ENCODE measurements around the gene PRKCA.
"Not testable (repeated sequence)": the region's sequence is repeated elsewhere in the genome, so short reads cannot be mapped to it uniquely, and the experiment has no call there.

The PRKCA gene

GRCh38 chr17:66485309-66485947, 183.0 kb downstream of the PRKCA start:
- DNase-seq (ENCODE audit: low read depth, low spot score): no peak

GRCh38 chr17:66487121-66487520, 184.7 kb downstream of the PRKCA start:
- DNase-seq (ENCODE audit: low read depth, low spot score): no peak

- no peak for DNase-seq (ENCODE audit: low read depth, low spot score)
These were observed 185.6 kb downstream of the PRKCA start for GRCh38 chr17:66487981-66488468.

GRCh38 chr17:66488864-66489263, 186.5 kb downstream of the PRKCA start:
- no peak for DNase-seq (ENCODE audit: low read depth, low spot score)

- not testable (repeated sequence) for DNase-seq (ENCODE audit: low read depth, low spot score)
These were observed 187.2 kb downstream of the PRKCA start for GRCh38 chr17:66489576-66489975.

- no peak for DNase-seq (ENCODE audit: low read depth, low spot score)
These were observed 188.8 kb downstream of the PRKCA start for GRCh38 chr17:66491213-66491612.

- no peak for DNase-seq (ENCODE audit: low read depth, low spot score)
These were observed 189.3 kb downstream of the PRKCA start for GRCh38 chr17:66491665-66492064.

- DNase-seq (ENCODE audit: low read depth, low spot score): no peak
These were observed 189.7 kb downstream of the PRKCA start for GRCh38 chr17:66492080-66492479.

GRCh38 chr17:66492561-66493005, 190.2 kb downstream of the PRKCA start:
- no peak for DNase-seq (ENCODE audit: low read depth, low spot score)

- no peak for DNase-seq (ENCODE audit: low read depth, low spot score)
These were observed 191.0 kb downstream of the PRKCA start for GRCh38 chr17:66493283-66494019.

- DNase-seq (ENCODE audit: low read depth, low spot score): no peak
These were observed 191.8 kb downstream of the PRKCA start for GRCh38 chr17:66494023-66494803.

- no peak for DNase-seq (ENCODE audit: low read depth, low spot score)
These were observed 192.6 kb downstream of the PRKCA start for GRCh38 chr17:66495035-66495434.

- no peak for DNase-seq (ENCODE audit: low read depth, low spot score)
These were observed 193.9 kb downstream of the PRKCA start for GRCh38 chr17:66496306-66496705.

GRCh38 chr17:66498580-66498979, 196.2 kb downstream of the PRKCA start:
- DNase-seq (ENCODE audit: low read depth, low spot score): no peak

GRCh38 chr17:66506641-66507040, 204.2 kb downstream of the PRKCA start:
- no peak for DNase-seq (ENCODE audit: low read depth, low spot score)

GRCh38 chr17:66507103-66507923, 204.9 kb downstream of the PRKCA start:
- no peak for DNase-seq (ENCODE audit: low read depth, low spot score)

- DNase-seq (ENCODE audit: low read depth, low spot score): no peak
These were observed 205.8 kb downstream of the PRKCA start for GRCh38 chr17:66507982-66508760.

GRCh38 chr17:66508896-66509844, 206.8 kb downstream of the PRKCA start:
- DNase-seq (ENCODE audit: low read depth, low spot score): no peak

GRCh38 chr17:66509926-66510325, 207.5 kb downstream of the PRKCA start:
- DNase-seq (ENCODE audit: low read depth, low spot score): no peak
